Activated naive CD8-positive, alpha-beta T cell treated with anti-CD3 and anti-CD28 coated beads, Interleukin-2, amount 50 U/mL, for 16 hours (primary cell): ENCODE data around the gene KCNK5.

Experiments used
- DNase-seq: peaks from one replicate; pipeline ENCODE4 v3.0.0-alpha.2; 2020; ENCODE audit warnings: low read depth, low spot score

KCNK5 gene

DNA sequence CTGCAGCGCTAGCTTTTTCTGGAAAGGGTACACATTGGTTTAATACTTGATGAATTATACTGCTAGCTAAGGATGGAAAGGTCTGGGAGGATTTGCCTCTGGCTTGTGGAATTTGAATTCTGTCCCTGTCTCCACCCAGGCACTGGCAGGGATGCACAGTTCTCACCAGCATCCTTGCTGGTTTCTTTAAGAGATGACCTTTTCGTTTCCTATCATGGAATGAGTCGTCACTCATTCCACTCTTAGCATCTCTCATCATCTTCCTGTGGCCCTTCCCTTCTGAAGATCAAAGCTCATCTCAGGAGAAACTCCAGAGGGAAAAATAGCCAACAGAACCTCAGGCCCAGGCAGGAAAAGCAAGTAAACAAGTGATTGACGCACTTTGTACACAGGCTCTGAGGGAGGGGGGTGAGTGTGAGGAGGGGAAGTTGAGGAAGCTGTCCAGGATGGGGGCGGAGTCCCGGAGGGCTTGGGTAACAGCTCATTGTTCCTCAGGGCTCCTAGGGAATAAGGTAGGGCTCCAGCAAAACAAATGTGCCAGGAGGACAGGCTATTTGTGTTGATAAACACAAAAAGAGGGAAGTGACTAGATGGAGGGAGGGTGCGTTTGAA, 88.6 kb downstream of the KCNK5 start:
- no peak for DNase-seq
